Measurements from ENCODE around the gene AHNAK.
"Not testable (repeated sequence)": the region's sequence is repeated elsewhere in the genome, so short reads cannot be mapped to it uniquely, and the experiment has no call there.

AHNAK gene

GRCh38 chr11:62553839-62554361 lies 7.3 kb upstream of the AHNAK start:
- no peak for DNase-seq (ENCODE audit: low spot score)

DNA sequence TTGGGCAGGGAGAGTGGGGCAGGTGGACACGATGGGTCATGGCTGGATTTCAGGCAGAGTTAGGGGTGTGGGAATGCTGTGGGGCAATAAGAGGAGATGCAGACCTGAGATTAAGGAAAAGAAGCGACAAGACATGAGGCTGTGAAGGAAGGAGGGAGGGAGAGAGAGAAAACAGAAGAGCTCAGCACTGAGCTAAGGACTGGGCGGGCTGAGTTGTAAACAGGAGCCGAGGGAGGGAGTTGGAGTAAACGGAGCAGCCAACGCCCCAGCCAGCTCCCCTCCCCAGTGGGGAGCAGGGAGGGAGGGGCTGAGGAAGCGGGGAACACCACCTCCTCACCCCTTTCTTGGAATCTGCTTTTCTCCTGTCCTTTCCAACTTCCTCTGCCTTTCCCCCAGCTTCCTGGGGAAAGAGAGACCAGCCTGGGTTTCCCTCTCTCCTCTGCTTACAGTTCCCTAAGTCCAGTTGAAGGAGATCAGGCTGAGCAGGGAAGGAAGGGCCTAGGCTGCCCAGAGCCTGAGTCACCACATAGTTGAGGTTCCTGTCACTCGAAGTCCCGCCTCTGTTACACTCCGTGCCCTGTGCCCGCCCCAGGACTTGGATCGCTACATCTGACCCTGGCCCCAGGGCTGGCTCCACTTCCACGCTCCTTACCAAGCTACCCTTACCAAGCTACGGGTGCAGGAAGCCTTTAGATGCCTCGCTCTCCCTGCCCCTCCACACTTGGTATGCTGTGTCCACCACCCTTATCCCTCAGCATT lies 6.7 kb upstream of the AHNAK start:
- FAIRE-seq: no peak
- peak; percentile 88 for DNase-seq (ENCODE audit: low spot score)

More at GRCh38 chr11:62553839-62554361, 7.3 kb upstream of the AHNAK start:
- no peak for FAIRE-seq

- DNase-seq (ENCODE audit: low spot score) (no peak), FAIRE-seq (no peak)
Measured at GRCh38 chr11:62552485-62553079, 6.0 kb upstream of the AHNAK start.

DNA sequence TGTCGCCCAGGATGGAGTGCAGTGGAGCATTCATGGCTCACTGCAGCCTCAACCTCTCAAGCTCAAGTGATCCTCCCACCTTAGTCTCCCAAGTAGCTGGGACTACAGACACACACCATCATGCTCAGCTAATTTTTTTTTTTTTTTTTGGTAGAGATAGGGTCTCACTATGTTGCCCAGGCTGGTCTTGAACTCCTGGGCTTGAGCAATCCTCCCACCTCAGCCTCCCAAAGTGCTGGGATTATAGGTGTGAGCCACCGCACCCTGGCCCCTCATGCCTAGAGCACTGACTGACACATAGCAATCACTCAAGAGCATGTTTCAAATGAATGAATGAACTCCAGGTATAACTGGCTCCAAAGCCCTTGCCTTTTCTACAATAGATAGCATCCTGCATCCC lies 3.9 kb upstream of the AHNAK start:
- not testable (repeated sequence) for FAIRE-seq; DNase-seq (ENCODE audit: low spot score)

DNA sequence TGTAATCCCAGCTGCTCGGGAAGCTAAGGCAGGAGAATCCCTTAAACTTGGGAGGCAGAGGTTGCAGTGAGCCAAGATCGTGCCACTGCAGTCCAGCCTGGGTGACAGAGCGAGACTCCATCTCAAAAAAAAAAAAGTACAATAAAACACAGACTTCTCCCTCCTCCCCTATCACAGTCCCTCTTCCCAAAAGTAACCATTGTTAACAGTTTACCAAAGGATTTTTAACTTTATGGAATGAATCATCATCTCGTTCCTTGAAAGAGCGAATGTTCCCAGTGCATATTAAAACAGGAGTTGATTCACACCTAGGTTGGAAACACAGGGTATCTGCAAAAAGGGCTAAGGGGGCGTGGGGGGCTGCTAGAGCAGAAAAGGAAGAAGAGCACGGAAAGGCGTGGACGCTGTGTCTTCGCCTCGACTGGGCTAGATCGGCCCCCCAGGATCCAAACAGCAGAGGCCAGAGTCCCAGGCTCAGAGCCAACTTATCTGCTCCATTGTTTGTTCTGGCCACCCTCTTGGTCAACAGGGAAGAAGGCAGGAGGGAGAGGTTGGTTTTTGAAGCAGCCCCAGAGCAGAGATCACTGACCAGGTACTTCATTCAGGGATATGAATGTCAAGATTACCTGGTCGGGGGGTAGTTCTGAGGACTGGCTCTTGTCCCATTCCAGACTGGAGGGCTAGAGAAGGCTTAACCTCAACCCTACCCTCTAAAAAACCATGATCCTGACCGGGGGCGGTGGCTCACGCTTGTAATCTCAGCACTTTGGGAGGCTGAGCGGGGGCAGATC lies 2.1 kb upstream of the AHNAK start:
- no peak for DNase-seq (ENCODE audit: low spot score)
- FAIRE-seq: no peak

- DNase-seq (ENCODE audit: low spot score) (no peak), FAIRE-seq (no peak)
Measured at GRCh38 chr11:62547691-62548281, 1.2 kb upstream of the AHNAK start.

- FAIRE-seq: no peak
Measured at GRCh38 chr11:62546929-62547625, 471 bp upstream of the AHNAK start.

GRCh38 chr11:62545437-62546243 lies 966 bp downstream of the AHNAK start:
- FAIRE-seq (peak; percentile 79), DNase-seq (ENCODE audit: low spot score) (peak; percentile 94)

More at GRCh38 chr11:62546929-62547625, 471 bp upstream of the AHNAK start:
- no peak for DNase-seq (ENCODE audit: low spot score)

DNA sequence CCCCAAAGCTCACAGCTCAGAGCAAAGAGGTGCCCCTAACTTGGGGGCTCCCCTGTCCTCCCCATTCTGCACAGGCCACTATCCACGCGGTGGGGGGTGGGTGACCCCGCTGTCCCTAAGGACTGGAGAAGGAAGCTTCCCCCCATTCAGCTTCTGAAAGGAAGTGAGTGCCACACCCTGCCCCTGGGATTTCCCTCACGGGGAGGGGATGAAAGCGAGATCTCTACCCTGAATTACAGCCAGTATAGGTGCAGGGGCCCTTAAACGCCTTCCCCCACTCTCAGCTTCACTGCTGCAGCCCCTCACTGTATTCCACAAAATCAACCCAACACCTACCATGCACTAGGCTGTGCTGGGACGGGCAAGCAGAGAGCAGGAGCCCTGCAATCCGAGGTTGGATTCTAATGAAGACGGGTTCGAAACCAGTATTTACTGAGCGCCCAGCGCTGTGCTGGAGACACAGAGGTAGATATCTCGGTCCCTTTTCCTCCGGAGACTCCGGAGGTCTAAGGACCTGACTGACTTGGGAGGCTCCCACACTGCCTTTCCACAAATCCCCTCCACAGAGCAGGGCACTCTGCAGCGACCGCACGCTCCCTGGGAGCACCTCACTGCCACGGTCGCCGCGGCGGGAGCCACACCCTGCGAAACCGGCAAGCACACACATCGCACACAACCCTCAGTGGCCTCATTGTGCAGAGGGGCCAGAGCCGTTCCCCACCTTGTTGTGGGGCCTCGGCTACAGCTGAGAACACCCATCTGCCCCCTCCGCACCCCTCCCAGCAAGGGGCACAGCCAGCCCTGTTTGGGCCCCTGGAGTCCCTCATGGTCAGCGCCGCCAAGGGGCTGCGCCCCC lies 1.8 kb downstream of the AHNAK start:
- DNase-seq (ENCODE audit: low spot score) (no peak), FAIRE-seq (no peak)

GRCh38 chr11:62543680-62544444 lies 2.7 kb downstream of the AHNAK start:
- DNase-seq (ENCODE audit: low spot score) (no peak), FAIRE-seq (no peak)

DNA sequence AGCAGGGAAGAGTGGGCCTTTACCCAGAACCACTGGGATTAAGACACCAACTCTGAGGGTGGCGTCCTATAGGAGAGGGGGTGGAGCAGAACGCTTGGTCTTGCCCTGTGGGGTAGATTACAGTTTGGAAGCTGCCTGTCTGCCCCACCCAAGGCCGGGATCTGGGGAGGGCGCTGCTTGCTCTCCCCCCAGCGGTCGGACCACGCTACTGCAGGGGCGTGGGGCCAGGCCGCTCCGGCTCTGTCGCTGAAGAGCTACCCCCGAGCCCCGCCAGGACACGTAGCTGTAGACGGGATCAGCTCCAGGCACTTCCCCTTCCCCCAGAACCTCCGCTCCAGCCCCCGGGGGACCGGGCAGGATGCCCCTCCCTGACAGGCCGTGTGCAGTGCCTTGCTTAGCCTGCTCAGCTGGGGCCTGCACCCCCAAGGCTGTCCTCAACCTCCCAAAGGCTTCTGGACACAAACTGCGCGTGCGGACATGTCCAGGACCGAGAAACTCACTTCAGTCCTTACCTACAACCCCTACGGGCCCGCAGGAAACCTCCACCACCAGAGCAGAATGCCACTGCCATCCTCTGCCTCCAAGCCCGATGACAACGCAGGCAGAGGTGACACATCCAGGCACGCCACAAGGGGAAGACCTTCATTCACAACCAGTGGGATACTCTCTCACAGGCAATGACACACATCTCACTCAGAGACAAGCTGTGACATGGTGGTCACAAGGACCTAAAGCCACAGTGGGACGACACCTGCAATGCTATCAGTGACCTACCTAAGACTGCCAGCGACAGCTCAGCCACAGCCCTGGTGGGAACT lies 3.6 kb downstream of the AHNAK start:
- FAIRE-seq (peak; percentile 85), DNase-seq (ENCODE audit: low spot score) (peak; percentile 78)

DNA sequence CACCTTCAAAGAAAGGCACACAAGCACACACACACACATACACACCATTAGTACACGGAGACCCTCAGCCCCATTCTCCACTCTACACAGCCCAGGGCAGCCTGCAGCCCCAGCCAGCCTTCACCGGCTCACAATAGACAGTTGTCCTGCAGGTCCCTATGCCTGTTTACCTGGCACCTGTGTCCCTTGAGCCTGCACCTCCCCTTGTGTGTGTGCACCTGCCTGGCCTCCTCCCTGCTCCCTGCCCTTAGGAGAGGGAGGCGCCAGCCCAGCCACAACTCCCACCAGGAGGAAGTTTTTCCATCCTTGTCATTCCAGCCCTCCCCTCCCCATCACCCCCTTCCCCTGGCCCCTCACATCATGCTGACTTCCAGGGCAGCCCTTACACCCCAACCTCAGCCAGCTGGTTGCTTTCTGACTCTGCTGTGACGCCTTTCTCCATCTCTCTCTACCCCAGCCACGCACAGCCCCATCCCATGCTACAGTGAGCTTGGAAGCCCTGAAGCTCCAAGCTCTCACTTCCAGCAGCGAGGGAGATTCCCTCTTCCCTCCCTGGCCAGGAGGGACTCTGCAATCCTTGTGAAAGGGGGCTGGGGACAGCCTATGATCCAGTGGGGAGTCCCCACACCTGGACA lies 4.4 kb downstream of the AHNAK start:
- FAIRE-seq (no peak), DNase-seq (ENCODE audit: low spot score) (no peak)

- FAIRE-seq (no peak), DNase-seq (ENCODE audit: low spot score) (no peak)
Measured at GRCh38 chr11:62540804-62541701, 5.6 kb downstream of the AHNAK start.

DNA sequence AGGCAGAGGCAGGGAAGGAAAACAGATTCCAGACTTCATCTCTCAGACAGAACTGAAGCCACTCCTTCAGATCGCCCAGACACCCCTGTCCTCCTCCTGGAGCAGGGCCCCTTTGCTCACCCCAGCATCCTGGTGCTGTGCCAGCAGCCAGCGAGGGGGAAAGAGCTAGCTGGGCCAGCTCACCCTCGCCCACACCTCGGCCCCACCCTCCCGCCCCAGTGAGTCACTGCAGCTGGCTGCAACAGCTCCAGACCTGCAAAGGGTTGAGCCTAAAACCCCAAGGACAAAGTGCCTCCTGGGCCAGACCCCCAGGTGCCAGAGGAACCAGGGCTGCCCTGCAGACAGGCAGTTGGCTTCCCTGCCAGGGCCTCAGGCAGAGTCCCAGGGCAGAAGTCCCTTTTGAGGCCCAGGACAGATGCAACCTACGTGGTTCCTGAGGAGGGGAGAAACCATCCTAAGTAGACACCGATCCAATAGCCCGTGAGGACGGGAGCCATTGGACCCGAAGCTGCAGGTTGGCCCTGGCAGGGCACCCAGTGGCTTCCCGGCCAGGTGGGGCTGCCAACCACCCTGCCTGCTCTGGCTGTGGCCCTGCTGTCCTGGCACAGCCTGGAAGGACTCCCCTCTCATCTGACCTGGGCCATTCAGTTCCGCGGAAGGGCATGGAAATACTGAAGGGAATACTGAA lies 7.2 kb downstream of the AHNAK start:
- FAIRE-seq: no peak

DNA sequence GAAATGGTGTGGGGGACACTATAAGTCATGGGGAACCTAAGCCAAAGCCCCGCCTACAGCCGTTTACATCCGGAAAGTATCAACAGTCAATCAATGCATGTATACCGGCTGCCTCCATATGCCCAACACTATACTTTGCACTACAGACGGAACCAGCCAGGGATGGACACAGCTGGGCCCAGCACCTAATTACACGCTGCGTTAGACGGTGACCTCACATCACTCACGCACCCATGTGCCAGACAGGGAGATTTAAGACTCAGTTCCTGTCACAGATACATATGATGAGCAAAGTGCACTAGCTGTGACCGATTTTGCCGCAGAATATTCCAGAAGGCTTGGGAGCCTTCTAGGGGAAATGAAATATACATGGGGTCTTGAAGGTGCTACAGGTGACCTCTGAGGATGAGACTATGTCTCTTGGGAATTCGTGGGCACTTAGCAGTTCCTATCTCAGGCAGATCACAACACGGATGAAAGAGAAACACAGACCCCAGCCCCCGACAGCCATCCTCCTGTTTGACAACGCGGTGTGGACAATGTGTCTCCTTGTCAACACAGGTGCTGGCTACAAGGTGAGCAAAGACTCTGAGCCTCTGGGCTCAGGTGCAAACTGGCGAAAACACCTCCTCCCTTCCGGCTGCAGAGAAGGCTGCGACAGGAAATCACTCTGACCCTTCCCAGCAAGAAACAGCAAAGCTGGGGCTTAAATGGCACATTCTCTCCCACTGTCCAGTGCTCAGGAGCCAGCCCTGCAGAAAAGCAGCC lies 8.0 kb downstream of the AHNAK start:
- FAIRE-seq (no peak), DNase-seq (ENCODE audit: low spot score) (no peak)

More for the DNA sequence above, 7.2 kb downstream of the AHNAK start:
- peak; percentile 93 for DNase-seq (ENCODE audit: low spot score)

Measured in urothelium cell line (cell line).